Astrocyte (in vitro differentiated cells and primary cell): ENCODE measurements around the gene ATXN2.

Experiments used
- CTCF ChIP-seq: IDR thresholded peaks from 2 replicates; pipeline ENCODE4 v1.5.1; 2011; ENCODE audit warnings: low read depth, mild to moderate bottlenecking, inconsistent platforms, low read length, moderate library complexity; ENCODE audit not compliant: insufficient read depth
- EZH2 ChIP-seq: IDR thresholded peaks from 2 replicates; pipeline ENCODE4 v1.6.1; 2012; ENCODE audit warnings: mild to moderate bottlenecking, low read length, inconsistent platforms; ENCODE audit not compliant: insufficient read depth

- TF ChIP-seq CTCF (no peak), EZH2 (no peak)
Observed at GRCh38 chr12:111428728-111429175, 170.4 kb downstream of the ATXN2 start.
